TTC549 (cell line): Measurements from ENCODE around the gene TK1.

Source experiments
- FAIRE-seq: peaks from 2 replicates; lab custom pipeline; 2012; peaks lifted over from hg19 to GRCh38; lab: Jason Lieb, UNC

Gene TK1

GRCh38 chr17:78219396-78220150 is 32.7 kb upstream of the TK1 start:
- no peak for FAIRE-seq

- no peak for FAIRE-seq
These were observed 27.8 kb upstream of the TK1 start for GRCh38 chr17:78214706-78215061.

GRCh38 chr17:78214016-78214705 is 27.3 kb upstream of the TK1 start, which contains the start of gene BIRC5:
BIRC5 (plus strand) TSS chr17:78214253; CDS start chr17:78214317, 64 bp downstream.
- FAIRE-seq, result no peak

- no peak for FAIRE-seq
These were observed 24.2 kb upstream of the TK1 start for GRCh38 chr17:78211032-78211431.

GRCh38 chr17:78210111-78210510 is 23.3 kb upstream of the TK1 start:
- FAIRE-seq, result no peak

GRCh38 chr17:78208486-78208885 is 21.6 kb upstream of the TK1 start:
- no peak for FAIRE-seq

- FAIRE-seq, result no peak
These were observed 19.4 kb upstream of the TK1 start for GRCh38 chr17:78206298-78206697.

GRCh38 chr17:78205124-78205775 is 18.4 kb upstream of the TK1 start:
- no peak for FAIRE-seq

GRCh38 chr17:78204387-78205123 is 17.7 kb upstream of the TK1 start:
- no peak for FAIRE-seq

- no peak for FAIRE-seq
These were observed 15.8 kb upstream of the TK1 start for GRCh38 chr17:78202666-78203065.

- no peak for FAIRE-seq
These were observed 13.6 kb upstream of the TK1 start for GRCh38 chr17:78200451-78200850.

GRCh38 chr17:78197147-78197832 is 10.4 kb upstream of the TK1 start:
- no peak for FAIRE-seq

GRCh38 chr17:78196716-78197115 is 9.9 kb upstream of the TK1 start:
- FAIRE-seq, result no peak

GRCh38 chr17:78185981-78186691 is 716 bp downstream of the TK1 start:
- no peak for FAIRE-seq

- no peak for FAIRE-seq
These were observed 2.0 kb downstream of the TK1 start for GRCh38 chr17:78184868-78185267.

- FAIRE-seq, result no peak
These were observed 2.5 kb downstream of the TK1 start for GRCh38 chr17:78184351-78184750.

GRCh38 chr17:78183916-78184315 is 2.9 kb downstream of the TK1 start:
- no peak for FAIRE-seq

GRCh38 chr17:78182504-78182903 is 4.3 kb downstream of the TK1 start:
- no peak for FAIRE-seq

- no peak for FAIRE-seq
These were observed 6.3 kb downstream of the TK1 start for GRCh38 chr17:78180508-78180907.

- FAIRE-seq, result no peak
These were observed 6.8 kb downstream of the TK1 start for GRCh38 chr17:78180083-78180482.

GRCh38 chr17:78179372-78179771 is 7.5 kb downstream of the TK1 start:
- no peak for FAIRE-seq
